GM23338 (cell line): ENCODE measurements around the gene JMJD7. TPM values are rescaled to one million over a fixed set of nuclear protein-coding genes. Genes with fewer than 3 reads are reported as not detected.

Experiments used
- ATAC-seq: fragments of 200-7000 bp; cut with Tn5 transposase; 3 replicates; pipeline ENCODE4 v1.9.1; 2020
- DNase-seq: peaks from one replicate; pipeline ENCODE4 v3.0.0-alpha.2; 2015; ENCODE audit warnings: low spot score
- H2AFZ ChIP-seq: fragments of 200-600 bp; sonication (generic); 2 replicates; pipeline ENCODE4 v1.8.0; 2016; ENCODE audit warnings: antibody characterized with exemption, mild to moderate bottlenecking, moderate library complexity
- H3F3A ChIP-seq: fragments of 200-600 bp; sonication (generic); replicated peaks from 2 replicates; pipeline ENCODE4 v1.8.0; 2017; ENCODE audit warnings: antibody characterized with exemption, mixed run types, low read depth
- H3K27ac ChIP-seq: fragments of 200-600 bp; sonication (generic); 2 replicates; pipeline ENCODE4 v1.6.1; 2016; ENCODE audit warnings: low read depth
- H3K27me3 ChIP-seq: fragments of 200-600 bp; sonication (generic); 2 replicates; pipeline ENCODE4 v1.8.0; 2016; ENCODE audit warnings: mild to moderate bottlenecking, mixed run types, moderate library complexity; ENCODE audit not compliant: insufficient read depth
- H3K36me3 ChIP-seq: fragments of 200-600 bp; sonication (generic); 2 replicates; pipeline ENCODE4 v1.8.0; 2016; ENCODE audit warnings: mild to moderate bottlenecking; ENCODE audit not compliant: insufficient read depth
- H3K4me1 ChIP-seq: fragments of 200-600 bp; sonication (generic); 2 replicates; pipeline ENCODE4 v1.8.0; 2016; ENCODE audit warnings: mild to moderate bottlenecking, moderate library complexity; ENCODE audit not compliant: insufficient read depth
- H3K4me2 ChIP-seq: fragments of 200-600 bp; sonication (generic); 2 replicates; pipeline ENCODE4 v1.7.1; 2017; ENCODE audit warnings: mixed run types
- H3K4me3 ChIP-seq: fragments of 200-600 bp; sonication (generic); 2 replicates; pipeline ENCODE4 v1.6.1; 2016; ENCODE audit warnings: mixed run types
- H3K79me2 ChIP-seq: fragments of 200-600 bp; sonication (generic); replicated peaks from 2 replicates; pipeline ENCODE4 v1.8.0; 2017; ENCODE audit warnings: mild to moderate bottlenecking; ENCODE audit not compliant: insufficient read depth
- H3K9me2 ChIP-seq: fragments of 200-600 bp; sonication (generic); 2 replicates; pipeline ENCODE4 v1.8.0; 2017; ENCODE audit not compliant: insufficient read depth
- H4K20me1 ChIP-seq: fragments of 200-600 bp; sonication (generic); replicated peaks from 2 replicates; pipeline ENCODE4 v1.8.0; 2017; ENCODE audit warnings: mild to moderate bottlenecking; ENCODE audit not compliant: insufficient read depth
- H3K27ac Mint-ChIP-seq: 2 replicates; pipeline ENCODE4 v1.8.0; 2020; ENCODE audit warnings: inconsistent platforms, mild to moderate bottlenecking, moderate library complexity, mixed read lengths
- H3K27me3 Mint-ChIP-seq: 3 replicates; pipeline ENCODE4 v1.8.0; 2022; ENCODE audit warnings: low read depth, mild to moderate bottlenecking, moderate library complexity, mixed read lengths, inconsistent platforms; ENCODE audit not compliant: insufficient read depth, poor library complexity
- H3K36me3 Mint-ChIP-seq: 3 replicates; pipeline ENCODE4 v1.8.0; 2021; ENCODE audit warnings: low read depth, mild to moderate bottlenecking, inconsistent platforms, moderate library complexity, mixed read lengths
- H3K4me1 Mint-ChIP-seq: 3 replicates; pipeline ENCODE4 v1.8.0; 2020; ENCODE audit warnings: mild to moderate bottlenecking, inconsistent platforms, mixed read lengths
- H3K4me3 Mint-ChIP-seq: 3 replicates; pipeline ENCODE4 v1.8.0; 2021; ENCODE audit warnings: moderate library complexity, mild to moderate bottlenecking, inconsistent platforms, mixed read lengths
- H3K9me3 Mint-ChIP-seq: 3 replicates; pipeline ENCODE4 v1.8.0; 2020; ENCODE audit warnings: moderate library complexity, mild to moderate bottlenecking, inconsistent platforms, mixed read lengths
- EZH2 ChIP-seq: fragments of 200-600 bp; sonication (generic); IDR thresholded peaks from one replicate; pipeline ENCODE4 v1.8.0; 2017; ENCODE audit warnings: antibody characterized with exemption, mild to moderate bottlenecking, low read depth; ENCODE audit not compliant: unreplicated experiment
- EZH2phosphoT487 ChIP-seq: fragments of 200-600 bp; sonication (generic); IDR thresholded peaks from one replicate; pipeline ENCODE4 v1.8.1; 2018; ENCODE audit warnings: antibody characterized with exemption; ENCODE audit not compliant: unreplicated experiment
- JUNB ChIP-seq: IDR thresholded peaks from one replicate; pipeline ENCODE4 v1.6.1; 2016; ENCODE audit warnings: antibody characterized with exemption; ENCODE audit not compliant: unreplicated experiment
- NANOG ChIP-seq: IDR thresholded peaks from 2 replicates; pipeline ENCODE4 v1.6.1; 2016; ENCODE audit warnings: antibody characterized with exemption, borderline replicate concordance
- POLR2AphosphoS5 ChIP-seq: IDR thresholded peaks from 2 replicates; pipeline ENCODE4 v1.6.1; 2016; ENCODE audit warnings: antibody characterized with exemption, low read depth
- STAT1 ChIP-seq: IDR thresholded peaks from one replicate; pipeline ENCODE4 v1.6.1; 2016; ENCODE audit warnings: antibody characterized with exemption; ENCODE audit not compliant: unreplicated experiment
- ZNF114 ChIP-seq: fragments of 250-450 bp; sonication (Bioruptor Pico); IDR thresholded peaks from 2 replicates; pipeline ENCODE4 v1.5.0; 2020; ENCODE audit warnings: mild to moderate bottlenecking, moderate library complexity
- polyA plus RNA-seq: library from polyadenylated mRNA; unstranded; fragments of >200 nt; fragmentation: Nextera tagmentation; extraction: Ambion mirVana; gene quantifications from 2 replicates; pipeline ENCODE4 v1.2.1, GENCODE V29; 2016
- total RNA-seq: library from RNA; depleted of rRNA; stranded (reverse); fragments of >200 nt; shearing (Covaris generic); gene quantifications from 2 replicates; pipeline ENCODE4 v1.2.3, GENCODE V29; 2014
- TF ChIP-seq, protein P1 (sequence below), 2 experiments: fragments of 200-600 bp in 1 of 2; sonication (generic) in 1 of 2; conservative IDR thresholded peaks; 2 replicates each; pipeline versions ENCODE4 v1.5.1 to v1.6.1; 2016 to 2017; ENCODE audit warnings: antibody characterized with exemption in 2 of 2, low read depth in 2 of 2, mild to moderate bottlenecking in 2 of 2, moderate library complexity in 1 of 2
- TF ChIP-seq, protein P2 (sequence below): fragments of 250-450 bp; sonication (Bioruptor Pico); IDR thresholded peaks from 2 replicates; pipeline ENCODE4 v1.5.0; 2020; ENCODE audit warnings: mild to moderate bottlenecking, moderate library complexity
- TF ChIP-seq, protein P3 (sequence below): IDR thresholded peaks from 2 replicates; pipeline ENCODE4 v1.6.1; 2016; ENCODE audit warnings: antibody characterized with exemption

Gene JMJD7
- total and polyA plus RNA-seq, 2 experiments from 2014 or later, result 8.5 to 9.2 TPM

DNA sequence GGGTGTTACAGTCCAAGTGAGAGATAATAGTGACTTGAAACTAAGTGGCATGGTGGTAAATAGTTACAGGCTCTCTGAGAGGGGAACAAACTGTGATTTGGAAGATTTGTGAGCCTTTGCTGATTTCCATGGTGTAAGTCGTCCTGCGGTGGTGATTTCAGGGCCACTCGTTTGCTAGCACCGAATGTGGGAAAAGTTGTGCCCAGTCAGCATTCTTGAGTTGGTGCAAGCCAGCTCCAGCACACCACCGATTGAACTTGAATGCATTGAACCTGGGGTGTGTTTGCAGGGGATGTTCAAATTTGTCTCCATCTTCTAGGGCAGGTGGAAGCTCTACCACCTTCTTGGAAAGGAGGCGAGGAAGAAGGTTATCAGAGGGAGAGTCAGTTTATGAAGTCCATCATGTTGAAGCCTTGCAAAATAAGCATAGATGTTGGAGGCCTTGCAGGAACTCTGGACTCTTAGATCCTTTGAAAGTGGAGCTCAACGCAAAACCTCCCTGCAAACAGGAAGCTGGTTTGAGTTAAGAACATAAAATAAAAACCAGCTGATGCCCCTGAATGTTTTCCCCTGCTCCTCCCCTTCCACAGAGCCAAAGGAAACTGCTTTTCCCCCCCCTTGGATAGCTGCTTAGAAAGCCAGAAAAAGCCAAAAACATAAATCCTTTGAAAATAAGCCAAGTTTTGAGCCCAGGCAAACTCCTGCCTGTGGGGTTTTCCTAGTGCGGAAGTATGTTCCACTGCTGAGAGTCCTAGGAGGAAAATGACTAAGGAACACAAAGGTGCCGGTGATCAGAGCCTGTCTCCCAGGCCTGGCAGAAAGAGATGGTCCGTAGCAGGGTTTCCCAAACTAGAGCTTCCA lies 31.7 kb upstream of the JMJD7 start:
- H3K4me1 ChIP-seq, result peaks cover 4% of the 10 kb centered on the region; the same call in 1 of the 2 replicates
- no peak overlapping the region for H3K27ac Mint-ChIP-seq
- peaks cover 7% of the 10 kb centered on the region for H3K27me3 Mint-ChIP-seq
- TF ChIP-seq JUNB (no peak), STAT1 (no peak), EZH2 (no peak), POLR2AphosphoS5 (no peak), EZH2phosphoT487 (no peak), NANOG (no peak), ZNF114 (CRISPR knock-in tag) (no peak)
- TF ChIP-seq, protein P1, sequence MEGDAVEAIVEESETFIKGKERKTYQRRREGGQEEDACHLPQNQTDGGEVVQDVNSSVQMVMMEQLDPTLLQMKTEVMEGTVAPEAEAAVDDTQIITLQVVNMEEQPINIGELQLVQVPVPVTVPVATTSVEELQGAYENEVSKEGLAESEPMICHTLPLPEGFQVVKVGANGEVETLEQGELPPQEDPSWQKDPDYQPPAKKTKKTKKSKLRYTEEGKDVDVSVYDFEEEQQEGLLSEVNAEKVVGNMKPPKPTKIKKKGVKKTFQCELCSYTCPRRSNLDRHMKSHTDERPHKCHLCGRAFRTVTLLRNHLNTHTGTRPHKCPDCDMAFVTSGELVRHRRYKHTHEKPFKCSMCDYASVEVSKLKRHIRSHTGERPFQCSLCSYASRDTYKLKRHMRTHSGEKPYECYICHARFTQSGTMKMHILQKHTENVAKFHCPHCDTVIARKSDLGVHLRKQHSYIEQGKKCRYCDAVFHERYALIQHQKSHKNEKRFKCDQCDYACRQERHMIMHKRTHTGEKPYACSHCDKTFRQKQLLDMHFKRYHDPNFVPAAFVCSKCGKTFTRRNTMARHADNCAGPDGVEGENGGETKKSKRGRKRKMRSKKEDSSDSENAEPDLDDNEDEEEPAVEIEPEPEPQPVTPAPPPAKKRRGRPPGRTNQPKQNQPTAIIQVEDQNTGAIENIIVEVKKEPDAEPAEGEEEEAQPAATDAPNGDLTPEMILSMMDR (conservative IDR thresholded peaks at IDR 0.05; ENCODE audit: low read depth in 2 of 2), result no peak
- TF ChIP-seq, protein P2, sequence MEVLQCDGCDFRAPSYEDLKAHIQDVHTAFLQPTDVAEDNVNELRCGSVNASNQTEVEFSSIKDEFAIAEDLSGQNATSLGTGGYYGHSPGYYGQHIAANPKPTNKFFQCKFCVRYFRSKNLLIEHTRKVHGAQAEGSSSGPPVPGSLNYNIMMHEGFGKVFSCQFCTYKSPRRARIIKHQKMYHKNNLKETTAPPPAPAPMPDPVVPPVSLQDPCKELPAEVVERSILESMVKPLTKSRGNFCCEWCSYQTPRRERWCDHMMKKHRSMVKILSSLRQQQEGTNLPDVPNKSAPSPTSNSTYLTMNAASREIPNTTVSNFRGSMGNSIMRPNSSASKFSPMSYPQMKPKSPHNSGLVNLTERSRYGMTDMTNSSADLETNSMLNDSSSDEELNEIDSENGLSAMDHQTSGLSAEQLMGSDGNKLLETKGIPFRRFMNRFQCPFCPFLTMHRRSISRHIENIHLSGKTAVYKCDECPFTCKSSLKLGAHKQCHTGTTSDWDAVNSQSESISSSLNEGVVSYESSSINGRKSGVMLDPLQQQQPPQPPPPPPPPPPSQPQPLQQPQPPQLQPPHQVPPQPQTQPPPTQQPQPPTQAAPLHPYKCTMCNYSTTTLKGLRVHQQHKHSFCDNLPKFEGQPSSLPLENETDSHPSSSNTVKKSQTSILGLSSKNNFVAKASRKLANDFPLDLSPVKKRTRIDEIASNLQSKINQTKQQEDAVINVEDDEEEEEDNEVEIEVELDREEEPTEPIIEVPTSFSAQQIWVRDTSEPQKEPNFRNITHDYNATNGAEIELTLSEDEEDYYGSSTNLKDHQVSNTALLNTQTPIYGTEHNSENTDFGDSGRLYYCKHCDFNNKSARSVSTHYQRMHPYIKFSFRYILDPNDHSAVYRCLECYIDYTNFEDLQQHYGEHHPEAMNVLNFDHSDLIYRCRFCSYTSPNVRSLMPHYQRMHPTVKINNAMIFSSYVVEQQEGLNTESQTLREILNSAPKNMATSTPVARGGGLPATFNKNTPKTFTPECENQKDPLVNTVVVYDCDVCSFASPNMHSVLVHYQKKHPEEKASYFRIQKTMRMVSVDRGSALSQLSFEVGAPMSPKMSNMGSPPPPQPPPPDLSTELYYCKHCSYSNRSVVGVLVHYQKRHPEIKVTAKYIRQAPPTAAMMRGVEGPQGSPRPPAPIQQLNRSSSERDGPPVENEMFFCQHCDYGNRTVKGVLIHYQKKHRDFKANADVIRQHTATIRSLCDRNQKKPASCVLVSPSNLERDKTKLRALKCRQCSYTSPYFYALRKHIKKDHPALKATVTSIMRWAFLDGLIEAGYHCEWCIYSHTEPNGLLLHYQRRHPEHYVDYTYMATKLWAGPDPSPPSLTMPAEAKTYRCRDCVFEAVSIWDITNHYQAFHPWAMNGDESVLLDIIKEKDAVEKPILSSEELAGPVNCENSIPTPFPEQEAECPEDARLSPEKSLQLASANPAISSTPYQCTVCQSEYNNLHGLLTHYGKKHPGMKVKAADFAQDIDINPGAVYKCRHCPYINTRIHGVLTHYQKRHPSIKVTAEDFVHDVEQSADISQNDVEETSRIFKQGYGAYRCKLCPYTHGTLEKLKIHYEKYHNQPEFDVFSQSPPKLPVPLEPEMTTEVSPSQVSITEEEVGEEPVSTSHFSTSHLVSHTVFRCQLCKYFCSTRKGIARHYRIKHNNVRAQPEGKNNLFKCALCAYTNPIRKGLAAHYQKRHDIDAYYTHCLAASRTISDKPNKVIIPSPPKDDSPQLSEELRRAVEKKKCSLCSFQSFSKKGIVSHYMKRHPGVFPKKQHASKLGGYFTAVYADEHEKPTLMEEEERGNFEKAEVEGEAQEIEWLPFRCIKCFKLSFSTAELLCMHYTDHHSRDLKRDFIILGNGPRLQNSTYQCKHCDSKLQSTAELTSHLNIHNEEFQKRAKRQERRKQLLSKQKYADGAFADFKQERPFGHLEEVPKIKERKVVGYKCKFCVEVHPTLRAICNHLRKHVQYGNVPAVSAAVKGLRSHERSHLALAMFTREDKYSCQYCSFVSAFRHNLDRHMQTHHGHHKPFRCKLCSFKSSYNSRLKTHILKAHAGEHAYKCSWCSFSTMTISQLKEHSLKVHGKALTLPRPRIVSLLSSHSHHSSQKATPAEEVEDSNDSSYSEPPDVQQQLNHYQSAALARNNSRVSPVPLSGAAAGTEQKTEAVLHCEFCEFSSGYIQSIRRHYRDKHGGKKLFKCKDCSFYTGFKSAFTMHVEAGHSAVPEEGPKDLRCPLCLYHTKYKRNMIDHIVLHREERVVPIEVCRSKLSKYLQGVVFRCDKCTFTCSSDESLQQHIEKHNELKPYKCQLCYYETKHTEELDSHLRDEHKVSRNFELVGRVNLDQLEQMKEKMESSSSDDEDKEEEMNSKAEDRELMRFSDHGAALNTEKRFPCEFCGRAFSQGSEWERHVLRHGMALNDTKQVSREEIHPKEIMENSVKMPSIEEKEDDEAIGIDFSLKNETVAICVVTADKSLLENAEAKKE (CRISPR knock-in tag), result no peak
- TF ChIP-seq, protein P3, sequence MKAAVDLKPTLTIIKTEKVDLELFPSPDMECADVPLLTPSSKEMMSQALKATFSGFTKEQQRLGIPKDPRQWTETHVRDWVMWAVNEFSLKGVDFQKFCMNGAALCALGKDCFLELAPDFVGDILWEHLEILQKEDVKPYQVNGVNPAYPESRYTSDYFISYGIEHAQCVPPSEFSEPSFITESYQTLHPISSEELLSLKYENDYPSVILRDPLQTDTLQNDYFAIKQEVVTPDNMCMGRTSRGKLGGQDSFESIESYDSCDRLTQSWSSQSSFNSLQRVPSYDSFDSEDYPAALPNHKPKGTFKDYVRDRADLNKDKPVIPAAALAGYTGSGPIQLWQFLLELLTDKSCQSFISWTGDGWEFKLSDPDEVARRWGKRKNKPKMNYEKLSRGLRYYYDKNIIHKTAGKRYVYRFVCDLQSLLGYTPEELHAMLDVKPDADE, result no peak
- H3K36me3 Mint-ChIP-seq, result no peaks in the 10 kb centered on the region; the same call in 2 of the 3 replicates
- H2AFZ ChIP-seq, result no peak overlapping the region
- H3K4me3 ChIP-seq, result no peak overlapping the region
- H4K20me1 ChIP-seq, result no peaks in the 10 kb centered on the region; the same call in 1 of the 2 replicates
- no peaks in the 10 kb centered on the region for H3K9me3 Mint-ChIP-seq
- no peaks in the 10 kb centered on the region for H3K36me3 ChIP-seq
- no peaks in the 10 kb centered on the region for H3K27me3 ChIP-seq
- H3K9me2 ChIP-seq, result no peaks in the 10 kb centered on the region
- H3K79me2 ChIP-seq, result no peaks in the 10 kb centered on the region; the same call in 1 of the 2 replicates
- ATAC-seq (no peak), DNase-seq (no peak)
- peaks cover 6% of the 10 kb centered on the region for H3K4me1 Mint-ChIP-seq
- H3K27ac ChIP-seq, result no peak overlapping the region
- no peak overlapping the region for H3K4me2 ChIP-seq
- no peaks in the 10 kb centered on the region for H3F3A ChIP-seq
- H3K4me3 Mint-ChIP-seq, result no peak overlapping the region
